Nephron (organoid): ENCODE results near the gene COL13A1.

Experiments
- H3K27ac Mint-ChIP-seq, 3 experiments: 2 replicates each; pipeline ENCODE4 v1.8.0; 2020; ENCODE audit warnings: mixed read lengths in 3 of 3, mild to moderate bottlenecking in 2 of 3, moderate library complexity in 1 of 3
- H3K27me3 Mint-ChIP-seq: 2 replicates; pipeline ENCODE4 v1.8.0; 2021; ENCODE audit warnings: low read depth, mild to moderate bottlenecking, moderate library complexity, mixed read lengths
- H3K36me3 Mint-ChIP-seq: 2 replicates; pipeline ENCODE4 v1.8.0; 2020; ENCODE audit warnings: low read depth, mixed read lengths
- H3K4me1 Mint-ChIP-seq: 2 replicates; pipeline ENCODE4 v1.8.0; 2020; ENCODE audit warnings: mixed read lengths
- H3K4me3 Mint-ChIP-seq, 3 experiments: 2 replicates each; pipeline ENCODE4 v1.8.0; 2020; ENCODE audit warnings: mild to moderate bottlenecking in 3 of 3, mixed read lengths in 3 of 3, moderate library complexity in 2 of 3
- H3K9me3 Mint-ChIP-seq: 2 replicates; pipeline ENCODE4 v1.8.0; 2020; ENCODE audit warnings: mixed read lengths
- TF ChIP-seq, protein P1 (sequence below), 3 experiments: fragments of 200-600 bp; sonication (generic); IDR thresholded peaks; one replicate each; pipeline ENCODE4 v1.5.0; 2021; ENCODE audit warnings: antibody characterized with exemption in 3 of 3; ENCODE audit not compliant: unreplicated experiment in 3 of 3

Gene COL13A1

DNA sequence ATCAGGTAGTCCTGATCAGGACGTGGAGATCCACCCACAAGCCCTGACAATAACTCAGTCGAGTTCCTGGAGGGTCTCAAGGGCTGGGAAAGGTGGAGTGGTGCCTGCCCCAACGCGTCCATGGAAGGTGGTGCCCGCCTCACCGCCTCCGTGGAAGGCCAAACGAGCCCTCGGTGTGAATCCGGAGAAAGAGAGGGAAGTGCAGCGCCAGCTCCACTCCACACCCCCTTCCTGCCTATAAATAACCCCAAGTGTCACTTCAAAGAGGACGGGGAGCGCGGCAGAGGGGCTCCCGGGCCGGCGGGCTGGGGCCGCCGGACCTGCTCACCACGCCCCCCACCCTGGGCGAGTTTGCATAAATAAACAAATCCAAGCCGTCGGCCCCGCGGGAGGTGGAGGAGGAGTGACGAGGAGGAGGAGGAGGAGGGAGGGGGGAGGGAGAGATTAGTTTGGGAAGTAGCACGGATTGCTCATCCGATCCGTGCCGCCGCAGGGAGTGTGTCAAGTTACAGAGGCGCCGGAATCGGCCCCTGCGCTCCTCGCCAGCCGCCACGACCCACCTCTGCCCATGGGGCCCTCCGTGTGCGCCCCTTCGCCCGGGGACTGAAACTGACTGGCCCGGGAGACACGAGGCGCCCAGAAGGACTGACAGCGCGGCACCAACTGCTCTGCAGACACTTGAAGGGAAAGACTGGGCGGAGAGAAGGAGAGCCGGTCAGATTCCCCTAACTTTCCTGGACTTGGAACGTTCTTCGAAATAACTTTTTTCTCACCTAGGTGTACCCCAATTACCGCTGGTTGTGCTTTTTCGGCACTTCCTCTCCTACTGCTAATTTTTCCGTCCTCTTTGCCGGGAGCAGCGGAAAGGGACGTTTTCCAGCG, at the start of gene COL13A1:
COL13A1 (plus strand) TSS at position 473 of the 882 bp plus-strand sequence. CDS start 518 bp downstream, outside the sequence.
- peaks cover 47% of the 10 kb centered on the region for H3K4me1 Mint-ChIP-seq
- peaks cover 2% of the 10 kb centered on the region for H3K9me3 Mint-ChIP-seq
- TF ChIP-seq, protein P1, sequence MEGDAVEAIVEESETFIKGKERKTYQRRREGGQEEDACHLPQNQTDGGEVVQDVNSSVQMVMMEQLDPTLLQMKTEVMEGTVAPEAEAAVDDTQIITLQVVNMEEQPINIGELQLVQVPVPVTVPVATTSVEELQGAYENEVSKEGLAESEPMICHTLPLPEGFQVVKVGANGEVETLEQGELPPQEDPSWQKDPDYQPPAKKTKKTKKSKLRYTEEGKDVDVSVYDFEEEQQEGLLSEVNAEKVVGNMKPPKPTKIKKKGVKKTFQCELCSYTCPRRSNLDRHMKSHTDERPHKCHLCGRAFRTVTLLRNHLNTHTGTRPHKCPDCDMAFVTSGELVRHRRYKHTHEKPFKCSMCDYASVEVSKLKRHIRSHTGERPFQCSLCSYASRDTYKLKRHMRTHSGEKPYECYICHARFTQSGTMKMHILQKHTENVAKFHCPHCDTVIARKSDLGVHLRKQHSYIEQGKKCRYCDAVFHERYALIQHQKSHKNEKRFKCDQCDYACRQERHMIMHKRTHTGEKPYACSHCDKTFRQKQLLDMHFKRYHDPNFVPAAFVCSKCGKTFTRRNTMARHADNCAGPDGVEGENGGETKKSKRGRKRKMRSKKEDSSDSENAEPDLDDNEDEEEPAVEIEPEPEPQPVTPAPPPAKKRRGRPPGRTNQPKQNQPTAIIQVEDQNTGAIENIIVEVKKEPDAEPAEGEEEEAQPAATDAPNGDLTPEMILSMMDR (IDR thresholded peaks at IDR 0.05; ENCODE audit: unreplicated experiment in 3 of 3) = peak in 1 of 3 experiments; percentile 3
- peaks cover 58% of the 10 kb centered on the region for H3K27me3 Mint-ChIP-seq
- H3K27ac Mint-ChIP-seq = peak within 1 kb of the TSS in 1 of 3 experiments; percentile 65
- H3K4me3 Mint-ChIP-seq = peak within 1 kb of the TSS; percentile 84 to 93 (median 91)
- H3K36me3 Mint-ChIP-seq = no peaks in the 10 kb centered on the region

DNA sequence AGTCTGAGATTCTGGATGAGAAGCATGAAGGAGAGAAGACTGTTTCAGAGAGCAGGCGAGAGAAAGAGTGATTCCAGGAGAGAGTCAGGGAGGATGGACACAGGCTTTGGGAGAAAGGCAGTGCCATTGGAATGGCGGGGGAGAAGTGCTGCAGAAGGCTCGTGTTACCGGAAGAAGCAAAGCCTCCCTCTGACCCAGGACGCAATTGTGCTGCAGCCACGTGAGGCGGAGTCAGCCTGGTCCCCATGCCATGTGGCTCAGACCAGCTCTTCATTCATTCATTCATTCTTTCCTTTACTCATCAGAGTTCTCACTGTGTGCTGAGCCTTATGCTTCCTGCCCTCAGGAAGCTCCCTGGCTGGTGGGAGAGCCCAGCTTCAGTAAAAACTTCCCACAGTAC, 49.2 kb upstream of the COL13A1 start:
- no peaks in the 10 kb centered on the region for H3K9me3 Mint-ChIP-seq
- TF ChIP-seq, protein P1 (IDR thresholded peaks at IDR 0.05; ENCODE audit: unreplicated experiment in 3 of 3) = no peak
- peak overlapping the region; percentile 93 to 99 (median 97) for H3K27ac Mint-ChIP-seq
- H3K36me3 Mint-ChIP-seq = no peaks in the 10 kb centered on the region
- H3K4me3 Mint-ChIP-seq = peak overlapping the region in 2 of 3 experiments; percentile 37 to 46
- H3K27me3 Mint-ChIP-seq = no peaks in the 10 kb centered on the region
- H3K4me1 Mint-ChIP-seq = peaks cover 56% of the 10 kb centered on the region

DNA sequence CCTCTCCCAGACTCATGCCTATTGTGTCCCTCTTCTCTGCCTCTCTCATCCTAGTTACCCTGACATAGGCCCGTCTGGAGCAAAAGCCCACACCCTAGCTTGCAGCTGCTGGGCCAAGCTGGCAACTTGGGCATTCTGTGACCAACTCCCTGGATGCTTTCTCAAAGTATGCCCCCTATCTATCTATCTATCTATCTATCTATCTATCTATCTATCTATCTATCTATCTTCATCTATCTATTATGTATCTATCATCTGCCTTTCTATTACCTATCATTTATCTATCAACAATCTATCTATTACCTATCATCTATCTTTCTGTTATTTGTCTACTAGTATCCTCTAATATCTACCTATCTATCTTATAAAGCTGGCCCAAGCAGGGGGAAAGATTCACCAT, 45.4 kb upstream of the COL13A1 start:
- peaks cover 54% of the 10 kb centered on the region for H3K4me1 Mint-ChIP-seq
- peak overlapping the region; percentile 53 to 96 (median 93) for H3K27ac Mint-ChIP-seq
- TF ChIP-seq, protein P1 (IDR thresholded peaks at IDR 0.05; ENCODE audit: unreplicated experiment in 3 of 3) = no peak
- no peaks in the 10 kb centered on the region for H3K36me3 Mint-ChIP-seq
- no peaks in the 10 kb centered on the region for H3K9me3 Mint-ChIP-seq
- H3K4me3 Mint-ChIP-seq = no peak overlapping the region
- peaks cover 4% of the 10 kb centered on the region for H3K27me3 Mint-ChIP-seq

DNA sequence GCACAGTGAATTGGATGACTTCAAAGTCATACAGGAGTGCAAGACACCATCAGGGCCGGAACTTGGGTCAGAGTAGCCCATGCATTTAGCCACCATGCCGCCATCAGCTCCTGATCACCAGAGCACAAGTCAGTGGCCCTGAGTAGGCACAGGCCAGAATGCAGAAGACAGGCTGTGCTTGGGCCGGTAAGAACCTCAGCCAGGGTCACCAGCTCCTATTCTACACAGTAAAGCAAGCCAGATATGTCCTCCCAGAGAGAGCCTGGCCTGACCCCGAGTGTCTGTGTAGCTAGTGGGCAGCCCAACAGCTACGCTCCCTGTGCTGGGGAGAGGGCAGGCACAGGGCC, 44.5 kb upstream of the COL13A1 start:
- TF ChIP-seq, protein P1 (IDR thresholded peaks at IDR 0.05; ENCODE audit: unreplicated experiment in 3 of 3) = no peak
- H3K9me3 Mint-ChIP-seq = no peaks in the 10 kb centered on the region
- H3K36me3 Mint-ChIP-seq = no peaks in the 10 kb centered on the region

DNA sequence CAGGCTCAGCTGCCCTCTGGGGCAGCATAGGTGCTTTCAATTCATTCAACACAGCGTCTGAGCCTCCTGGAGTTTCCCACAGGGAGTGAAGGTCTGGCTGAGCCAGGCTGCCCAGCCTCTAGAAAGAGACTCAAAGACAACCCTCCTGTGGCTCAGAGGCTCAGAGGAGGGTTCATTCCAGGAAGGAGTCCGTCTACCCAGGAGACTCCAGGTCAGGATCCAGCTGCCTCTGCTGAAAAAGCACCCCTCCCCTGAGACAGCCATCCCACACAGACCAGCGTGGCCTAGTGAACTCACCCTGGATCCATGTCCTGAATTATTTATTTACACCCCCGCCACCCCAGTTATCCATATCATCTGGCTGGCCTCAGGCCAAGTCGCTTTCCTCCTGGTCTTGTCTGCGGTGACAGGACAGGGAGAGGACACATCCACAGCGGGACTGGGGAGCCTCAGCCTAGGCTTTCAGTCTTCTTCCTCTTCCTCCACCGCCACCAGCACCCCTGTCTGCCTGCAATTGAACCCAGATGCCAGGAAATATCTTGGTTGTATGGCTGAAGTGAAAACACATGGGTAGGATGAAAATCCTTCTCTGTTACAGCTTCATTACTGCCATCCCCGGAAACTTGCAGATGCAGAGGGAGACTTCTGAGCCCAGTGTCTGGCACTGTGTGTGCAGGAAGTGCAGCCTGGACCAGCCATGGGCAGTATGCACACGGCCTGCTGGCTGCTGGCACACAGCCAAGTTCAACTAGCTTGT, 44.0 kb upstream of the COL13A1 start:
- H3K27ac Mint-ChIP-seq = peak overlapping the region; percentile 88 to 96 (median 93)
- peaks cover 4% of the 10 kb centered on the region for H3K27me3 Mint-ChIP-seq
- H3K4me3 Mint-ChIP-seq = peak overlapping the region in 1 of 3 experiments; percentile 7
- peaks cover 41% of the 10 kb centered on the region for H3K4me1 Mint-ChIP-seq
- no peaks in the 10 kb centered on the region for H3K9me3 Mint-ChIP-seq
- TF ChIP-seq, protein P1 (IDR thresholded peaks at IDR 0.05; ENCODE audit: unreplicated experiment in 3 of 3) = no peak
- H3K36me3 Mint-ChIP-seq = no peaks in the 10 kb centered on the region

More for the DNA sequence above, 44.5 kb upstream of the COL13A1 start:
- Mint-ChIP-seq H3K4me1 (peaks cover 45% of the 10 kb centered on the region), H3K4me3 (no peak overlapping the region), H3K27me3 (peaks cover 4% of the 10 kb centered on the region), H3K27ac (peak overlapping the region; percentile 53 to 96 (median 93))
